CD4-positive, alpha-beta T cell treated with Interleukin-10 for 1 hour (primary cell): ENCODE measurements around the gene LBP.
"Not testable (repeated sequence)": the region's sequence is repeated elsewhere in the genome, so short reads cannot be mapped to it uniquely, and the experiment has no call there.

Experiments used
- DNase-seq: peaks from one replicate; pipeline ENCODE4 v3.0.0-alpha.2; 2020

The LBP gene, protein sequence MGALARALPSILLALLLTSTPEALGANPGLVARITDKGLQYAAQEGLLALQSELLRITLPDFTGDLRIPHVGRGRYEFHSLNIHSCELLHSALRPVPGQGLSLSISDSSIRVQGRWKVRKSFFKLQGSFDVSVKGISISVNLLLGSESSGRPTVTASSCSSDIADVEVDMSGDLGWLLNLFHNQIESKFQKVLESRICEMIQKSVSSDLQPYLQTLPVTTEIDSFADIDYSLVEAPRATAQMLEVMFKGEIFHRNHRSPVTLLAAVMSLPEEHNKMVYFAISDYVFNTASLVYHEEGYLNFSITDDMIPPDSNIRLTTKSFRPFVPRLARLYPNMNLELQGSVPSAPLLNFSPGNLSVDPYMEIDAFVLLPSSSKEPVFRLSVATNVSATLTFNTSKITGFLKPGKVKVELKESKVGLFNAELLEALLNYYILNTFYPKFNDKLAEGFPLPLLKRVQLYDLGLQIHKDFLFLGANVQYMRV

DNA sequence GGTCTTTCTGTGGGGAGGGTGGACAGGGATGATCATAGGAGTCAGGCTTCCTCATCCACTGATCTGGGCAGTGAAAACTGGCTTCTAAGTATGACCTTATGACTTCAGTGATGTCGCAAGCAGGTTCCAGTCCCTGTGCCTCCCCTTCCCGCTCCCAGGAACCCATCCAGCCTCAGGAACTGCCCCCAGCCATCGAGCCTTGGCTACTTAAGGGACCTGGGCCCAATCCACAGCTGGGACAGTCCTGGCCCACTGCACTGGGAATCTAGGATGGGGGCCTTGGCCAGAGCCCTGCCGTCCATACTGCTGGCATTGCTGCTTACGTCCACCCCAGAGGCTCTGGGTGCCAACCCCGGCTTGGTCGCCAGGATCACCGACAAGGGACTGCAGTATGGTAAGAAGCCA, at the start of gene LBP:
LBP (plus strand) TSS at position 236 of the 405 bp plus-strand sequence; CDS start at position 271, 35 bp downstream.
- no peak for DNase-seq

DNA sequence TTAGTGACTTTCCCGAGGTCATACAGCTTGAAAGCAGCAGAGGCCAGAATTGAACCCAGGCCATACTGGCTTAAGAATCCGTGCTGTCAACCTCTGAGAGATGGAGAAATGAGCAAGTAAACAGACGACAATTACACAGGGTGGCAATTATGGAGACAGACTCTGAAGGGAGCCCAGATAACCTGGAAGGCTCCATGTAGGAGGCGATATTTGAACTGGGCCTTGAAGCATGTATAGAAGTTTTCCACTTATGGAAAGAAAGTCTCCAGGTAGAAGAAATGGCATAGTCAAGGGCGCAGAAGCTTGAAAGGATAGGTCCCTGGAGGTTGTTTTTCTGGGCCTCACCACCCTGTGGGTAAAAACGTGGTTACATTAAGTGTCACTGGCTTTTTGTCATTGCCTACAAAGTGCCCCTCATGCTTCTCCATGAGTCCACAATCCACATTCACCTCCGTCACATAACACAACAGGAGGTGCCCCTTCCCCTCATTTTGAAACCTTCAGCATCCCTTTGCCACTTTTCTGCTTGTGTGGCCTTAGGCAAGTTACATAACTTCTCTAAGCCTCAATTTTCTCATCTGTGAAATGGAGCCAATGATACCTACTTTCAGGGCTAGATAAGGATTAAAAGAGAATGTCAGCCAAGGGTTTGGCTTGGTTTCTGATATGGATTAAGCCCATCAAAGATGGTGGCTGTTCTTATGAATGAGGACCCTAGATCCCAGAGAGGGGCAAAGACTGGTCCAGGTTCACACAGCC, 48.2 kb upstream of the LBP start:
- DNase-seq = no peak

DNA sequence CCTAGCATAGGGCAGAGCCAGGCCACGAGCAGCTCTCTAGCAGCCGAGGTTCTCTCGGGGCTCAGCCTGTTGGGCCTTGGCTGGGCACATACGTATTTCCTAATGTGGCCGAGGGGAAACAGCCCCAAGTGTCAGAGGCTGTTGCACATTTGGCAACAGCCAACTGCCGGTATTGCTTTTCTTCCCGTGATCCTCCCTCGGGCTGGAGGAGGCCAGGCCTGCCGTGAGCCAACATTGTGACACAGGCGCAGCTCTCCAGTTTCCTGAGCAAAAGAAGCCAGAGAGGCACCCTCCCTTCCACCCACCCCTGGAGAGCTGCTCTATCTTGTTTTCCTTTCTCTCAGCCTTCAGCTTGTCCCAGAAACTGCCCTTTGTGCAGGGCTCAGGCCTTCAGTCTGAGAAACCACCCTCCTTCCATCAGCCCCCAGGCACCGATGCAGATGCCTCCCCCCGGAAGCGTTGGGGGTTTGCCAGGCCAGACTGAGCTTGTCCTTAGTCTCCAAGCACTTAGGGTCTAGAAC, 47.5 kb upstream of the LBP start:
- no peak for DNase-seq

DNA sequence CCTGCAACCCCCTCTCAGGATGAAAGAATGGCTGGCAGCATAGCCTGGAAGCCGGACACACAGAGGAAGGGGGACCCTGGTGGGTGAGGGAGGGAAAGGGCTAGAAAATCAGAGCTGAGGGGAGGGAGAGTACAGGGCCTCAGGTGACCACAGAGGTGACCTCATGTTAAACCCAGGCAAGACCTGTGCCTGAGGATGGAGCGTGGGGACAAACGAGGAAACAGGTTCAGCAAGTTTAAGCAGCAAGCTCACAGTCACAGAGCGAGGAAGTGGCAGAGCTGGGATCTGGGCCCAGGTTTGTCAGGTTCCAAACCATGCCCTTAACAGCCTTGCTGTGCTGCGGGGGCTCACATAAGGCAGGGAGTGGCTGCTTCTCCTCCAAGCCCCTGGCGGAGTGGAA, 46.3 kb upstream of the LBP start:
- DNase-seq = no peak

DNA sequence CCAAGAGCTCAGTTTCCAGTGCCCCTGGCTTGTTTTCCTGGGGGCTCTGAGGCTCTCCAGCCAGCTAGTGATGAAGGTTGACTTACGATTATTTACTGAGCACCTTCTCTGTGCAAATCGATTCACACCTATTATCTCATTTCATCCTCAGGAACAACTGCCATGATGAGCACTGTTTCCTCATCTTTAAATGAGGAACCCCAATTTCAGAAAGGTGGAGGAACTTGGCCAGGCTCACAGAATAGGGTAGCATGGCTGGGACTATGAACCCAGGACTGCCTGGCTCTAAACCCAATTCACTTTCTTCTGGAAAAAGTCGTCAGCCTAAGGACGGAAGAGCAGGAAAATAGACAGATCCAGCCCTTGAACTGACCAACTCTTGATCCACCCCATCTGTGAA, 45.8 kb upstream of the LBP start:
- no peak for DNase-seq

DNA sequence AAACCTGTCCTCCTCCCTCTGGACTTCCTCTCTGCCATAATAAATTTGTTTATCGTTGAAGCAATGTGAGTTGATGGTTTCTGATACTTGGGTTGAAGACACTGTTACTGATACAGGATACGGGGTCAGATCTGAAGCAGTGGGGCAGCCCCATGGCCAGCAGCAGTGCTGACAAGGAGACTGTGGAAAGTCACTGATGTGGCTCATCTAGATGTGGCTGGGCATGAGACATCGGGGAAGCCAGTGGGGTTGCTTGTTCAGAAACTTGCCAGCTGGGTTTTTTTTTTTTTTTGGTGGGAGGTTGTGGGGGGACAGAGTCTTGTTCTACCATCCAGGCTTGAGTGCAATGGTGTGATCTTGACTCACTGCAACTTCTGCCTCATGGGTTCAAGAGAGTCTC, 45.0 kb upstream of the LBP start:
- DNase-seq = no peak

DNA sequence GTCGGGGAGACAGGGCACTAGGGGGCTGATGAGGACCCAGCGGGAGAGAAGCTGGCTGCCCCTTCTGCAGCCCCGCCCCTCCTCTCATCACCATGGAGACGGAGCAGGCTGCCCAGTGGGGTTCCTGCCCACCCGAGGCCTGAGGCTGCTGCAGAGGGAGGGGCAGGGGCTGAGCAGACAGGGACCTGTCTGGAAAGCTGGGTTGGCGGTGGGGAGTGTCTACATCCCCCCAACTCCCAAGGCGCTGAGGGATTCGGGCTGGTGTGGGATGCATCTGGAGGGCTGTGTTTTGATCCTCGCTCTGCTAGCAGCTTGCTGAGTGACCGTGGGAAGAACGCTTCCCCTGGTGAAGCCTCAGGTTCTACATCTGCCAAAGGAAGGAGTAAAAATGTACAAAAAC, 43.5 kb upstream of the LBP start:
- no peak for DNase-seq

DNA sequence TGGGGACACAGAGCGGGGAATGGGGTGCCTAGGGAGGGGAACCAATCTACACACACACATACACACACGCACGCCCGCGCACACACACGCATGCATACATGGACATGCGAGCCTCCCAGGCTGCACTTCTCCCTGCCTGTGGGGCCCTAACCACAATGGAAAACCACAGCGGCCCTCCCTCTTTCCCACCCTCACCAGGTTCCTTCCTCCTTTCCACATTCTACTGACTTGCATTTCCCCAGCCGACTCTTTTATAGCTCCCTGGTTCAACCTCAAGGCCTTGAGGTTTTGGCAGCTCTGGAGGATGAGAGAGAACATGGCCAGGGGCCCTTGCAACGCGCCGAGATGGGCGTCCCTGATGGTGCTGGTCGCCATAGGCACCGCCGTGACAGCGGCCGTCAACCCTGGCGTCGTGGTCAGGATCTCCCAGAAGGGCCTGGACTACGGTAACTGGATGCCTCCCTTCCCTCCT, 42.3 kb upstream of the LBP start, which contains the start of gene BPI:
BPI (plus strand) TSS at position 249 of the 472 bp plus-strand sequence; CDS start at position 317, 68 bp downstream.
- peak; percentile 5 for DNase-seq

DNA sequence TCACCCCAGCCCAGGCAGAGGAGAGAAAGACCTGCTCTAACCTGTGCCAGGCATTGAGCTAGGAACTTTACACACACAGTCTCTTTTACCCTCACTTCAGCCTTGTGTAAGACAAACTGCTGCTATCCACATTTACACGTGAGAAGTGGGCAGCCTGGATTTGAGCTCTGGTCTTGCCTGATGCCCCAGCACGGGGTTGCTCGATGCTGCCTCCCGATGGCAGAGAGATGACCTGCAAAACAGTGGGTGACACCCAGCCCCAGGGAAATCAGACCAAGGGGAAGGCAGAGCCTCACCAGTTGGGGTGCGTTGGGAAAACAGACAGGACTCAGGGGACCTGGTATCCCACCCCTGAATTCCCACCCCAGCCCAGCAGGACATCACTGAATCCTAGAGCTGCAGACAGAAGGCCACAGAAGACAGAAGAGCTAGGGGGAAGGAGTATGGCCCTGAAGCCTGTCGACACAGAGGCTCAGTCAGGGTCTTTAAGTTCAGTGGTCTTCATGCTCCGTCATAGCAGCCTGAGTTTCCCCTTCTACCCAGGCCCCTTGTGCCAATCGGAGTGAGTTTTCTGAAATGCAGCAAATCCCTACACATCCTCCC, 41.3 kb upstream of the LBP start:
- no peak for DNase-seq

DNA sequence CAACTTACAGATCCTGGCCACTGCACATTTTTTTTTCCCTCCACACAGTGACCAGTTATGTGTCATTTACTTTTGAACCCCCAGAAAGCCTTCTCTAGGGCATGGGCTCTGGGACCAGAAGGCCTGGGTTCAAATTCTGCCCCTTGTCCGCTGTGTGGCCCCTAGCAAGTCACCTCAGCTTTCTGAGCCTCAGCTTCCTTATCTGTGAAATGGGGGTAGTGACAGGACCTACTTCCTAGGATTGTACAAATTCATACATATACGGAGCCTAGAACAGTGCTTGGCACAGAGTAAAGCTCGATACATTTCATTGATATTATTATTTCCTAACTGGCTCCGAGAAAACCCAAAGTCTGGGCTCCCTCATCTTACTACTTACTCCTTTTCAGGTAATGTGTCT, 40.7 kb upstream of the LBP start:
- DNase-seq = no peak

DNA sequence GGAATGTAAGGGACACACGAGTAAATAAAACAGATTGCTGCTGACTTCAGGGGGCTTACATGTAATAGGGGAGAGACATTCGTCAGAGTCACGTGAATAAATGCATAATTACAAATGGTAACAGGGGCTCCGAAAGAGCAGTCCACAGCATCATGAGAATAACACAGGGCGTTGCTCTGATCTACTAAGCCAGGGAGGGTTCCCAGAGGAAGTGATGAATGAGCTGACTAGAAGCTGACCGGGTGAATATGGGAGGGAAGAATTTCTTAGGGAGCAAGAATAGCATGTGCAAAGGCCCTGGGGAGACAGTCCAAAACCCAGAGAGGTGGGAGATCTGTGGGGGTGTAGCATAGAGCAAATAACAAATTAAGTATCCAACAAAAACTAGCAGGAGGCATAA, 39.9 kb upstream of the LBP start:
- no peak for DNase-seq

DNA sequence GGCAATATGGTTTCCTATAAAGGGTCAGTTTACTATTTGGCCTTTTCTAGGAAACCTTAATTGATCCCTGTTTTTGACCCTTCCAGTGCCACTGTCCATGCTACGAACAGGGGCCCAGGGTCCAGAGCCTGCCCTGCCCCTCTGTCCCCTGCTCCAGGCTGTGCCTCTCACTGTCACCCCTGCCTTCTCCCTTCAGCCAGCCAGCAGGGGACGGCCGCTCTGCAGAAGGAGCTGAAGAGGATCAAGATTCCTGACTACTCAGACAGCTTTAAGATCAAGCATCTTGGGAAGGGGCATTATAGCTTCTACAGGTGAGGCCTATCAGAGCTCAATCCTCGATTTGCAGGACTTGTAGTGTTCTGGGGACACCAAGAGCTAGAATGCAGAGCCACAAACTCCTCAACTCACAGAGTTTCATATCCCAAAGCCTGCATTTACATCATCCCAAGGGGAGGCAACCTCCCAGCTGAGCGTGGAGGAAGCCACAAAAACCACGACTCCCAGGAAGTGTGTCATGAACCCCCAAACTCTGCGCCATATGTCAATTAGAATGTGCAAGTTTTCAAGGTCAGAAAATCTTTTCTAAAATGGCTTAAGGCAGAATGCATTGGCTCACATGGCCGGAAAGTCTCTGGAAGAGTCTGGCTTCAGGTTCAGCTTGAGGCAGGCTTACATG, 38.8 kb upstream of the LBP start:
- DNase-seq = no peak

DNA sequence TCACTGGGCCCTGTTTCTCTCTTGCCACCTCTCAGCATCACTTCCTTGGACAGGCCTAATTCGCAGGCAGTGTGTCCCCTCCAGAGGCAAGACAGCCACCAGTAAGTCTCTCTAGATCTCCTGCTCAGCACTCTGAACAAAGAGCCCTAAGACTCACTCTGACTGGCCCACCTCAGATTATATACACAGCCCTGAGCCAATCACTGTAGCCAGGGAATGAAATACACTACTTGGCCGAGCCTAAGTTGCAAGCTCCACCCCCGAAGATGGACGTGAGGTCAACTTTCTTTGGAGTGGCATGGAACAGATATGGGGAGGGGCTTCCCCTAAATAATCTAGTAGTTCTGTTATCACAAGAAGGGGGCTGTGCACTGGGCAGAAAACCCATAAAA, 38.2 kb upstream of the LBP start:
- DNase-seq = no peak

DNA sequence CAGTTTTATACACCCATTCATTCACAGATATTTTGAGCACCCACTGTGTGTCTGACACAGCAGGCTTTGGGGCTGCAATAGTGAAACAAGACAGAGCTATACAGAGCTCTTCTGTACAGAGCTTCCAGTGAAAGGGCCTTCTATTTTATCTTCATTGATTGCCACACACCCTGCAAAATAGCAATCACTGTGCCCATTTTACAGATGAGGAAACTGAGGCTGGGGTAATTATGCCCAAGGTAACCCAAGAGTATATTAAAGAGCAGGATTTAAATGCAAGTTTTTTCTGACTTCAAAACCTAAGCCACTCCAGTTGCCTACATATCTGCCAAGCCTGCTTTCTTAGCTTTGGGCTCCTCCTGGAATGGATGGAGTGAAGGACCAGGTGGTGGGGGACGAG, 37.8 kb upstream of the LBP start:
- DNase-seq = no peak

DNA sequence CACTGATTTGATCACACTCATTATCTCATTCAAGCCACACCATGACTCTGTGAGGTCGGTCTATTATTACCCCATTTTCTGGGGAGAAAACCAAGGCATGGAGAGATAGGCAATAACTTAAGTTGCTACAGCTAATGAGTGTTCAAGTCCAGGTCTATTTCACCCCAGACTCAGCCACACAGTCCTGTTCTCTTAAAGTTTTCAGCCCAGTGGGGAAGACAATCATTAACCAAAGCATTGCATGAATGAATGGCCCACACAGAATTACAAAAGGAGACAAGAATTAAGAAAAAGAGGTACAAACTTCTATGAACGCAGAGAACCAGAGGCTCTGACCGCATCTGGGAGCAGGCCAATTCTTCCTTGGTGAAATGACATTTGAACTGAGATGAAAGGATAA, 35.2 kb upstream of the LBP start:
- no peak for DNase-seq

DNA sequence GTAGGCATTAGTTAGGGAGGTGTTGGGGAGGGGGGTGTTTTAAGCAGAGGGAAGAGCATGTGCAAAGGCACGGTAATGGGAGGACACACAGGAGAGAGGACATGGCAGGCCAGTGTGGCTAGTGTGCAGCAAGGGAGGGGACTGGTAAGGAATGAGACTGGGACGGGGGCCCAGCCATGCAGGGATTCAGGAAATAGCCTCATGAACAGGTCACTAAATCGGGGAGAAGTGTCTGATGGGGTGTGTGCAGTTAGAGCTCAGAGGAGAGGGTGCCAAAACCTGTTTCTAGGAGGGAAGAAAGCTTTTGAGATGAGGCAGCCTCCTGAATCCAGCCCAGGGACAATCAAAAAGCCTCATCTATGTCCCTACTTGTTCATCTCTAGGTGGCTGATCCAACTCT, 34.8 kb upstream of the LBP start:
- no peak for DNase-seq

DNA sequence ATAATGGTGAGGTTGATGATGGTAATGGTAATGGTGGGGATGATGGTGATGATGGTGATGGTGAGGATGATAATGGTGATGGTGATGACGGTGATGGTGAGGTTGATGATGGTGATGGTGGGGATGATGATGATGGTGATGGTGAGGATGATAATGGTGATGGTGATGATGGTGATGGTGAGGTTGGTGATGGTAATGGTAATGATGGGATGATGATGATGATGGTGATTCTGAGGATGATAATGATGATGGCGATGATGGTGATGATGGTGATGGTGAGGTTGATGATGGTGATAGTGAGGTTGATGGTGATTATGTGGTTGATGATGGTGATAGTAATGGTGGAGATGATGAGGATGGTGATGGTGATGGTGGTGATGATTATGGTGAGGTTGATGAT, 32.6 kb upstream of the LBP start:
- DNase-seq = no peak

DNA sequence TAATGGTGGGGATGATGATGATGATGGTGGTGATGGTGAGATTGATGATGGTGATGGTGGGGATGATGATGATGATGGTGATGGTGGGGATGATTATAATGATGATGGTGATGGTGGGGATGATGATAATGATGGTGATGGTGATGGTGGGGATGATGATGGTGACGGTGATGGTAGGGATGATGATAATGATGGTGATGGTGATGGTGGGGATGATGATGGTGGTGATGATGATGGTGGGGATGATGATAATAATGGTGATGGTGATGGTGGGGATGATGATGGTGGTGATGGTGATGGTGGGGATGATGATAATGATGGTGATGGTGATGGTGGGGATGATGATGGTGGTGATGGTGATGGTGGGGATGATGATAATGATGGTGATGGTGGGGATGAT, 31.9 kb upstream of the LBP start:
- not testable (repeated sequence) for DNase-seq

DNA sequence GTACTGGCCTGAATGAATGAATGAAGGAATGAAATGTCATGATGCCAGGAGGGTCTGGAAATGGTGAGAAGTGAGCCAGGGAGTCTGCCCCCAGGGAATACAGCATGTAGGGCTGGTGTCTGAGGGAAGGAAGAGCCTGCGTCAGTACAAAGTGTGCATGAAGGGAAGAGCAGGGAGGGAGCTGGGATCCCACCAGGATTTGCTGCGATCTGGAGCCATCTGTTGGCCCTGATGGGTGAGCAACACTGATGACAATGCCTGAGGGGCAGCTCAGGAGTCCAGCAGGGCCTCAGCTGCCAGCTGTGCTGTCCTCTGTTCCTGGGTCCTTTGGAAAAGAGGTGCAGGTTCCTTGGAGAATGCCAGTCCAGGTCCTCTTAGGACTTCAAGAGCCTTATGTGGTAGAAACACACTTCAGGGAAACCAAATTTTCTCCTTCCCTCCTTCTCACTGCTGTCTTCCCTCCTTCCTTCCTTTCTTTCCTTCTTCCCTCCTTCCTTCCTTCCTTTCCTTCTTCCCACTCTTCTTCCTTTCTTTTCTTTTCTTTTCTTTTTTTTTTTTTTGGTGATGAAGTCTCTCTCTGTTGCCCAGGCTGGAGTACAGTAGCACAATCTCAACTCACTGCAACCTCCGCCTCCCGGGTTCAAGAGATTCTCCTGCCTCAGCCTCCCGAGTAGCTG, 30.9 kb upstream of the LBP start:
- DNase-seq = no peak

DNA sequence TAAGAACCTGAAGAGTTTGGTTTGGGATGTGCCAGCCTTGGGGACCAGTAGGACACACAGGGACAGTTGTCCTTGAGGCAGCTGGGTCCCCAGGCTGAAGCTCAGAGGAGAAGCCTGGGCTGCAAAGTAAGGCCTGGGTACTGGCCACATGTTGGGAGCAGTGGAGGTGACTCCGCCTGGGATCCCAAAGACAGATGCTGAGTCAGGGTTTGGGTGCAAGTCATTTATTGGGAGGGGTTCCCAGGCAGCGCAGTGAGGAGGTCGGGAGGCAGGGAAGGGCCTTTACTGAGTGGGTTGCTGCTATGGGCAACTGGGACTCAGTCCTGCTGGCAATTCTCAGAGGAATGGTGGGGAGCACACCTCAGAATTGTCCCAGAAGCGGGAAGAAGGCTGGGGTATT, 29.9 kb upstream of the LBP start:
- no peak for DNase-seq

DNA sequence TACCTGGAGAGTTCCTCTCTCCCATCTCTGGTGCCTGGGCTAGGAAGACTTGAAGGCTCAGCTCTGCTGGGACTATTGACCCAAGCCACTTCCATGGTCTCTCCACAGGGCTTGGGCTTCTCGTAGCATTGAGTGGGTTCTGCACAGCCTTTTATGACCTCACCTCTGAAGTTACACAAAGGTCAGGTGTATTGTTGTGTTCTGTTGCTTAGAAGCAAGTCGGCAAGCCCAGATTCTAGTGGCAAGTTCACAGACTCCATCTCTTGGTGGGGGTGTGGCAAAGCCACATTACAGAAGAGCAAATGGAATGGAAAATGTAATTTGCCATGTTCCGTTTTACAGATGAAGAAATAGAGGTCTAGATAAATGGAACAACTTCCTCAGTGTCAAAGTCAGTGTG, 28.9 kb upstream of the LBP start:
- no peak for DNase-seq

DNA sequence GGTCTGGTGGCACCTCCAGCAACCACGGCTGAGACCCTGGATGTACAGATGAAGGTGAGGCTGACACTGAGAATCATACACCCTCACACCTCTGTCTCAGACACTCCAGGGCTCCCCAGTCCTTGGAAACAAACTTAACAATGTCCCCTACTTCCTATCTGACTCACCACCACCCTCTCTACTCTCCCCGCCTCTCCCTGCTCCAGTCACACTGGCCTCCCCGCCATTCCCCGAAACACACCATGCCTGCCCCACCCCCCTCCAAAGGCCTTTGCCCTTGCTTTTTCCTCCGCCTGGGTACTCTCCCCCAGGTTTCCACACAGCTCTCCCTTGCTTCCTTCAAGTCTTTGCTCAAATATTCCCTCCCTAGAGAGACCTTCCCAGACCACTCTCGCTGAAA, 26.1 kb upstream of the LBP start:
- no peak for DNase-seq
